ENCODE results near the gene MPO. TPM values are rescaled to one million over a fixed set of nuclear protein-coding genes. Genes with fewer than 3 reads are reported as not detected.

The MPO gene
- polyA plus RNA-seq, 1 experiment, result not detected

- Histone ChIP-seq H3K9me3 (ENCODE audit: control insufficient read depth, insufficient read depth, low read length) (no peaks in the 10 kb centered on the region), H3K27me3 (ENCODE audit: control insufficient read depth, insufficient read depth, low read length) (peaks cover 5% of the 10 kb centered on the region), H3K4me3 (ENCODE audit: low read depth, low read length) (no peak overlapping the region), H3K27ac (ENCODE audit: low read depth, low read length) (no peak overlapping the region)
- DNase-seq (ENCODE audit: low read depth, low spot score), result no peak
- no peak for TF ChIP-seq CTCF (IDR thresholded peaks at IDR 0.05; ENCODE audit: low read depth, low read length)
- ChIA-PET POLR2A (no interaction called here), CTCF (no interaction called here)
Measured at GRCh38 chr17:58268774-58269556, 11.8 kb downstream of the MPO start.

- no peak overlapping the region for H3K27ac ChIP-seq (ENCODE audit: low read depth, low read length)
- peaks cover 10% of the 10 kb centered on the region for H3K27me3 ChIP-seq (ENCODE audit: control insufficient read depth, insufficient read depth, low read length)
- ChIA-PET POLR2A (no interaction called here), CTCF (no interaction called here)
- TF ChIP-seq CTCF (IDR thresholded peaks at IDR 0.05; ENCODE audit: low read depth, low read length), result no peak
- DNase-seq (ENCODE audit: low read depth, low spot score), result no peak
- H3K4me3 ChIP-seq (ENCODE audit: low read depth, low read length), result no peak overlapping the region
- H3K9me3 ChIP-seq (ENCODE audit: control insufficient read depth, insufficient read depth, low read length), result no peaks in the 10 kb centered on the region
Measured at GRCh38 chr17:58268326-58268725, 12.4 kb downstream of the MPO start.

GRCh38 chr17:58267347-58268324 is 13.1 kb downstream of the MPO start:
- no peak for TF ChIP-seq CTCF (IDR thresholded peaks at IDR 0.05; ENCODE audit: low read depth, low read length)
- Histone ChIP-seq H3K27me3 (ENCODE audit: control insufficient read depth, insufficient read depth, low read length) (peaks cover 11% of the 10 kb centered on the region), H3K9me3 (ENCODE audit: control insufficient read depth, insufficient read depth, low read length) (no peaks in the 10 kb centered on the region), H3K27ac (ENCODE audit: low read depth, low read length) (no peak overlapping the region), H3K4me3 (ENCODE audit: low read depth, low read length) (no peak overlapping the region)
- ChIA-PET CTCF (no interaction called here), POLR2A (no interaction called here)
- no peak for DNase-seq (ENCODE audit: low read depth, low spot score)

GRCh38 chr17:58265902-58266875 is 14.5 kb downstream of the MPO start:
- Histone ChIP-seq H3K27ac (ENCODE audit: low read depth, low read length) (no peak overlapping the region), H3K4me3 (ENCODE audit: low read depth, low read length) (no peak overlapping the region), H3K27me3 (ENCODE audit: control insufficient read depth, insufficient read depth, low read length) (peaks cover 11% of the 10 kb centered on the region), H3K9me3 (ENCODE audit: control insufficient read depth, insufficient read depth, low read length) (no peaks in the 10 kb centered on the region)
- no peak for TF ChIP-seq CTCF (IDR thresholded peaks at IDR 0.05; ENCODE audit: low read depth, low read length)
- DNase-seq (ENCODE audit: low read depth, low spot score), result no peak
- ChIA-PET CTCF (interaction anchor here (0.8 kb wide), 1 partner anchor 16 kb away, joined by 4 read pairs; no protein-coding TSS in a partner anchor), POLR2A (no interaction called here)
